ENCODE results near the gene KIRREL1.
"Not testable (repeated sequence)": the region's sequence is repeated elsewhere in the genome, so short reads cannot be mapped to it uniquely, and the experiment has no call there.

Gene KIRREL1

DNA sequence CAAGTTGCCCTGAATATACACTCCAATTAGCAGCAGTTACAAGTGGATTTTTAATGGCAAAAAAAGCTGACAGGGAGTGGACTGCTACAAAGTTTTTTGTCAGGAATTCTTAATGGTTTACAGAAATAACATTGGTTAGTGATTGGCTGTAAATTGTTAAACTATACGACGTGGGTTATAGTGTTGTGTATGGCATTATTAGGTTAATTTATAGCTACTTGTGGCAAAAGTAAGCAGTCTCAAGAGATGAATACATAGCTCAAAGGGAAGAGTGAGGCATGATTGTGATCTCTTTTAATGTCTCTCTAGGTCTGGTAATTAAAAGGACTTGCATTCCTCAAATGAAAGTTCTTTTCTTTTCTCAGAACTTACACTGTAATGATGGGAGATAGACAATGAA lies 111.4 kb downstream of the KIRREL1 start:
- no peak for DNase-seq (ENCODE audit: low read depth in 2 of 2)

DNA sequence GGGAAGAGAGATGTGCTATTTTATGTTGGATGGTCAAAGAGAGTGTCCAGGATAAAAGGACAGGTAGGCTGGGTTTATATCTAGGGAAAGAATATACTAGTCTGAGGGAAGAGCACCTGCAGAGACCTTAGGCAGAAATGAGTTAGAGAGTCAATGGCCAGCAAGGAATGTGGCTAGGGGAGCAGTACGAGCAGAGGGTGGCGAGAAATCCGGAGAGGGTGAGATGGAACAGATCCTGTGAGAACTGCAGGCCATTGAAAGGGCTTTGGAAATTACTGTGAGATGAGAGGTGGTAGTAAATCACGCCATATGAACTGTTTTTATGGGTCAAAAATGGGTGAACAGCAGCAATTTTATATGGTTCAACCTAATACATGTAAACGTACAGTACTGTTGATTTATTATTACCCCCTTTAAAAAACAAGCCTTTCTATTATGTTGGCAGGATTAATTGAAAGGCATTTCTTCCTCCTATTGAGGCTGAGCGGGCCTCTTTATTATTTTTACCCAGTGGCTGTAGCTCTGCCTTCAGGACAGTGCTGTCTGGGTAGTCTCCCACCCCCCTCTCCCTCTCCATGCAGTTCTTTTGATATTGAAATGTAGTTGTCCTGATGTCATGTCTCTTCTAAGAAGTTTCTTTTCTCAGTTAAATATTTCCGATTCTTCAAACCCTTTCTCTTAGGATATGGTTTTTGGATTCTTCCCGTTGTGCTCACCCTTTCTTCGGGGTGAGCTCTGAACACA lies 112.1 kb downstream of the KIRREL1 start:
- no peak for DNase-seq (ENCODE audit: low read depth in 2 of 2)

DNA sequence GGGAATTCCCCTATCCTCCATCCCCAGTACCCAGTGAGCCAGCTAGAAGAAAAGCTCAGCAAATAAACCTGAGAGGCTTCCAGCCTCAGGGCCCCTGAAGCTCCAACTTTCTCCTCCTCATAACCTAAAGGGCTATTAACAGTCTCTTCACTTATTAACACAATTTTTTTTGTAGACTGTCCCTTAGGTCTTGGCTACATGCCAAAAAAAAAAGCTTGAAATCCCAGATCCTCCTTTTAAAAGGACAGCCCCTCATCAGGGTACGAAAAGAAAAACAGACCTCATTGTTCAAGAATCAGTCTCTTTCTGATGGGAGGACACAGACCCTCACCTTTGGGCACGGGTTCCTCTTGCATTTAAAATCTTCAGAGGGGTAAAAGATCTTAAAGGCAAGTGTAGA lies 114.5 kb downstream of the KIRREL1 start:
- DNase-seq (ENCODE audit: low read depth in 2 of 2): no peak

DNA sequence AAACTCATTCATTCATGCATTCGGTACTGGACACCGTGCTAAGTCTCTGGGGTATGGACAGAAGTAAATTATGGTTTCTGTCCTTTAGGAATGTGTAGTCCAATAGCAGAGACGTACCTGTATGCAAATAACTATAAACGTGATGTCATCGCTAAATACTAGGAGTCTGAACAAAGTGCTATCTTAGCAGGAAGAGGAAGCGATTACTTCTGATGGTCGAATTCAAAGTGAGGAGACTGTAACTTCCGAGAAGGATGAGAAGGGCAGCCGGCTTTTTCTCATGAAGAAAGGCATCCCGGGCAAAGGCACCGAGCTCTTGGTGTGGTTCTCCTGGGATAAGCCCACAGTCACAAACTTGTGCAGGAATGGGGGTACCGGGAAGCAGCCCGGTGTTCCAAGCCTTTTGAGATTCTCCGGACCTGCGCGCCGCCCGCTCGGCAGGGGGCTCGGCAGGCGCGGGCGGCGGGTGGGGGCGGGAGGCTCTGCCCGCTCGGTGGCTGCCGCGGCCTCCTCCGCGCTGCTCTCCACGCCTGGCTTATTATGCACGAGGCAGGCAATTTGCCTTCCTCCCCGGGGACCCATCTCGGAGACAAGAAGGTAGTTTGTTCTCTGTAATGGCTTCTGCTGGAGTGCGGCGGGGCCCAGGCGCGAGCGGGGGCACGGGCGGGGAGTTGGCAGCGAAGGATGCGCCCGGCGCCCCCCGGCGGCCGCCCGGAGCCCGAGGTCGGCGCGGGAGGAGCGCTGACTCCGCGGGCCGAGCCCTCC lies 119.7 kb downstream of the KIRREL1 start:
- peak; percentile 12 to 47 for DNase-seq (ENCODE audit: low read depth in 2 of 2)

DNA sequence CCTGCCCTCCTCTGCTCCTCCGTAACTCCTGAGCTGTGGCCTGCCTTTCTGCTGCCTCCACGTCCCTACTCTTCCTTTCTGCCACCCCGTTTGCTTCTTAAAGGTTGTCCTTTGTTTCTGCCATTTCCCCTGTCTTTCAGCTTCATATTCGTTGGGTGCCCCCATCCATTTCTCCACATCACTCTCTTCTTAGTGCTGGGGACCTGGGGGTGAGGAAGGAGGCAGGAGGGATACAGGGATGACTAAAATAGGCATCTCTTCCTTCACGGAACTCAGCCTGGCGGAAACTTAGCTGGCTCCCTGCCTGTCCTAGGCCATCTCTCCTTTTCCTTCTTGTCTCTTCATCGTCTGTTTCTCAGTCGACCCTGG lies 120.3 kb downstream of the KIRREL1 start:
- no peak for DNase-seq (ENCODE audit: low read depth in 2 of 2)

DNA sequence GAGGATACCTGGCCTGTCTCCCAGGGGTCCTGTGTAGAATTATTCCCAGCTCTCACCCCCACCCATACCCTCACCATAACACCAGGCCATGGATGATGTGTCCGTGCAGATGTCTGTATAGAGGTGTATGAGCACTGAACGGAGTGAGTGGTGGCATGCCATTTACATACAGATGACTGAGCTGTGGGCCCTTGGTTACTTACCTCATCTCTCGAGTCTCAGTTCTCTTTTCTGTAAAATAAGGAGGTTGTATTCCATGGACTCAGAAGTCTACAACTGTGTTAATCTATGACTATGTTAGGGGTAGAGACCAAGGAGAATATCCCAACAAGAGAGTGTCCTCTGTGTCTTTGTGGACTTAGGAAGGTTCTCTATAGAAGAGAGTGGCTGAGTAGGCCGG lies 121.7 kb downstream of the KIRREL1 start:
- no peak for DNase-seq (ENCODE audit: low read depth in 2 of 2)

DNA sequence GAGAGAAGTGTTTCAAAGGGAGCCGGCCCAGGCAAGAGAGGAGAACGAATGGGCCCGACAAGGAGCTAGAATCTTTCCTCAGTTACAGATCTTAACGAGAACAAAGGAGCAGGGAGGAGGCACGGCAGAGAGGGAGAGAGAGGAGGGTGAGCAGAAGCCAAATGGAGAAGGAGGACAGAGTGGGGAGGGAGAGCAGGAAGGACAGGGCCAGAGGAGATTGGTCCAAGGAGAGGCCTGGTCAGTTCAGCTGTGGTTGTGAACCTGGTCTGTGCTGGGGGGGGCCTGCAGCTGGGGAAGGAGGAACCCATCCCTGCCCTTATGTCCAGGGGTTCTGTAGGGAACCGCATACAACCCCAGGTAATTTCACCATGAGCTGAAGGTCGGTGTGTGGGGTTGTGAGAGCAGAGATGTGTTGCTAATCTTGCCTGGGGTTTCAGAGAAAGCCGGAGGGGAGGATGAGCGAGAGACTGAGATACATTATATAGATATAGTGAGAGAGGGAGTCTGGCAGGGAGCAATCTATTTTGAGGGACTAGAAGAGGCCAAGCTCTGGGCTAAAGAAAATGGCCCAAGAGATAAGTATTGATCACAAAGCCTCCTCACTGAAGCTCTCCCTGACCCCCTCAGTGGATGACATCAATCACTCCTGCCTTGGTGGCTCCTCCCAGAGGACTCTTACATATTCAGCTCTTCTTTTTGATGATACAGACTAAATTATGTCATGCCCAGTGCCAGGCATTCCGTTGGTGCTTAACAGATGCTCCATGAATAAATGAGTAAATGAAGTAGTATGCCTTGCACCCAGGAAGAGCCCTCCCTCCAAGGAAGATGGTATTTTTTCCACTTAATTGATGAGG lies 123.1 kb downstream of the KIRREL1 start:
- DNase-seq (ENCODE audit: low read depth in 2 of 2): no peak

DNA sequence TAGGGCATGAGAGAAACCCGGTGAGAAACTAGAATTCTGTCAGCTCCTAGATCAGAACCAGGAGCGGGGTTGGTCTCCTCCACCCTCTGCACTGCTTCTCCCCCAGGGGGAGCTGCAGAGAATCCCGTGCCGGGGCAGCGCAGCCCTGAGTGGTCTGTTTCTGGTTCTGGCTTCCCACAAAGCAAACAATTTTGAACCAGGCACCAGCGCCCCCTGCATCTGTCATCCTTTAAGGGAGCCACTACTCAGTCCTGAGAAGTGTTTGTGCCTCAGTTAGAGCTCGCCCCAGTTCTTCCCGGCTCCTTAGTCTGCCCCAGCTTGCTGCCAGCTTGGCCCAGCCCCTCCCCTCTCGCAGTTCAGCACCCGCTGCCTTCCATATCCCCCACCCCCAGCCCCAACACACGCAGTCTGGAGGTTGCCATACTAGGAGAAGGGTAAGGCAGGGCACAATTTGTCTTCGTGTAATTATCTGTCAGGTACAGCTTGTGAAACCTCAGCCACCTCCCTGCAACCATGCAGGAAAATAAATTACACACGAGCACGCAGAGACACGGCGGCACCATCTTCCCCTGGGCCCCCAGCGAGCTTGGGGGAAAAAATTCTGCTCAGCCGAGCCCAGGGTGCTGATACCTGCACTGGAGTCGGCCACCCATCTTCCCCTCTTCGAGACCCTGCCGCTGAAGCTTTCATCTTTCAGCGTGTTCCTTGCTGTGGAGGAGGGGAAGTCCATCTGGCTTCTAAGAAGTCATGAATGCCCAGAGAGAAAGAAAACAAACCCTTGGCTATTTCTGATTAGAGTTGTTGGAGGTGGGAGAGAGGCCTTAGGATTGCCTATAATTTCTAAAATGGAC lies 124.6 kb downstream of the KIRREL1 start:
- DNase-seq (ENCODE audit: low read depth in 2 of 2): peak; percentile 18 to 27

DNA sequence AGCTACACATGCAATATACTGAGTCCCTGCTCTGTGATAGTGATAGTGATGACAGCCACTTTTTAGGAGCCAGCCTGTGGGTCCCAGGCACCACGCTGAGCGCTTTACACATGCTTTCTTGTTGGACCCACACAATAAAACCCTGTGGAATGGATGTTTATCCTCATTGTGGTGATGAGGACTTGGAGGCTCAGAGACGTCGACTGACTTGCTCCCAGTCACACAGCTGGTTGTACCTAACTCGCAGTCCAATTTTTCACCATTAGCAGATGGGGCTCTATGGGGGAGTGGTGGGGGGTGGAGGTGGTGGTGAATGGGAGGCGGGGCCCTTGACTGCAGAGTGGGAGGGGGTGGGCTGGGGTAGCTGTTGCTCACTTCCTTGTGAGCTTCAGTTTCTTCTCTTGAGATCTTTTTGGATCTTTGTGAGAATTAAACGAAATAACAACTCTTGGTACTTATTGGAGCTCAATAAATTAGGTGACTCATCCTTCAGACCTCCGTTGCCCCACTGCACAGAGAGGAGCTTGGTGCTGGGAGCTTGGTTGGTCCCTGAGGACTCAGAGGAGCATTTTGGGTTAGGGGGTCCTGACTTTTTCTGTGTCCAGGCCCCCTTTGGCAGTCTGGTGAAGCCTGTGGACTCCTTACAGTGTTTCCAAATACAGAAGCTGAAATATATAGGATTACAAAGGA lies 125.4 kb downstream of the KIRREL1 start:
- no peak for DNase-seq (ENCODE audit: low read depth in 2 of 2)

DNA sequence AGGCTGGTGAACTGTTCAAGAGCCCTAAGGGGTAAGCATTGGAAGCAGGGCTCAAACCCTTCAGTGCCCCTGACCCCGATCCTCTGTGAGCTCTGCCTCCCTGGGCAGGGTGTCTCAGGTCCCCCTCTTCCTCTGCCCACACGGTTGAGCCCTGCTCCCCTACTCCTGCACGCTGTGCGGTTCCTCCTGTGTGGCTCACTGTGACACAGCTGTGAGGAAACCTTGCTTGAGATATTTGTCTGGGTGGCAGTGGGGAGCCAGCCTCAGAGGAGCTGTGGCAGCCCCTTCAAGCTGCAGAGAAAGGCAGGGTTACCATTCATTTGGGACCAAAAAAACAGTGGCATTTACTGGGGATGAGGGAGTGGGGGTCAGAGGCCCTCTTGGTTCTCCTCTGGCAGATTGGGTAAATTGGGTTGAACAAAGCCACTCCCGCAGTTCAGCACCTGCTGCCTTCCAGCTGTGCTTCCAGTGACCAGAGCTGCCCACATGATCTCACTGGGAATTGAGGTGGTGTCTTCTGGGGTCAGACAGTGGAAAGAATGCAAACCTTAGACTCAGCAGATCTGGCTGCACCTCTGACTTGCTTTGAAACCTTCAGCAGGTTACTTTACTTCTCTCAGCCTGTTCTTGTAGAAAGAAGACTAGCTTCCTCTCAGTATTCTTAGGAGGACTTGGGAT lies 126.7 kb downstream of the KIRREL1 start:
- DNase-seq (ENCODE audit: low read depth in 2 of 2): no peak

DNA sequence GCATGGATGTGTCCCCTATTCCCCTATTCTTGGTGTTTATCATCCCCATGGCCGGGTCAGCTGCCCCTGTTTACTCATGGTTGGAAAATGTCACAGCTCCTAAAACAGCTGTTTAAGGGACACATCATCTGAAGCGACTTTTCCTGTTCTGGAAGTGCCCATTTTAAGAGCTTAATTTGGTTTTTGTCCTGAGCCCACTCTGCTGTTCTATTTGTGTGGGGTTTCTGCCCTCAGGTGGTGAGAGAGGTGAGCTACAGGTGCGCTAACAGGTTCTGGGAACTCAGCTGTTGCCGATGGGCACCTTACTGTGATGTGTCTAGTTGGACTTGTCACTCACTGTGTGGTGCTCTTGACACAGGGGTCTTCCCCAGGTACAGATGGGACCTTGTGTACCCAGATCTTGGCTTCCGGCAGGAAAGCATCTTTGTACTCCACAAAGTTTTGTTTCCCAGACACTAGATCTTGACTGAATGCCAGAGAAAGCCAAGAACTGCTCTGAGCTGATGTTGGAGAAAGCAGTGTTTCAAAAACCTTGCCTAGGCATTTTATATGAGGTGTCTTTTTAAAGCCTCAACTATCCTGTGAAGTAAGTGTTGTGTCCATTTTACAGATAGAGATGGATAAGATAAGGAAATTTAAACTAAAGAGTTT lies 128.3 kb downstream of the KIRREL1 start:
- DNase-seq (ENCODE audit: low read depth in 2 of 2): no peak

DNA sequence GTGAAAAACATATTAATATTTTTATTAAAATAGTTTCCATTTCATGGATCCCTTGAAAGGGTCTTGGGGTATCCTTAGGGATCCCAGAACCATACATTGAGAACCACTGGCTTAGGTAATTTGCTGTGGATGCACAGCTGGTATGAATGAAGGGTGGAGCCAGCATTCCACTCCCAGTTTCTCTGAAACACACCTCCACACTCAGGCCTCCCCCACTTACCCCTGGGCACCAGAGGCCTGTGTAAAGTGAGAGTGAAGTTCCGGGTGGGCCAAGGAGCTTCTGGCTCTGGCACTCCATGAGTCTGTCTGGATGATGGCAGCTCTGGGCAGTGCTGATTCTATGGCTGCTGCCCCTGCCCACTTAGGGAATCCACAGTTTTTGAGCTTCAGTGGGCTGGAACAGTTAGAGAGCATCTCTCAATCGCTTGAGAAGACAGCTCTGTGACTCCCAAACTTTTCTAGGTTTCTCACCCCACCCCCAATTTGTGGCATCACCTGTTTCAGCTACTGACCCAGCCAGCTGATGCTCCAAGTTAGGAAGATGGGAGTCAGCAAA lies 129.5 kb downstream of the KIRREL1 start:
- no peak for DNase-seq (ENCODE audit: low read depth in 2 of 2)

DNA sequence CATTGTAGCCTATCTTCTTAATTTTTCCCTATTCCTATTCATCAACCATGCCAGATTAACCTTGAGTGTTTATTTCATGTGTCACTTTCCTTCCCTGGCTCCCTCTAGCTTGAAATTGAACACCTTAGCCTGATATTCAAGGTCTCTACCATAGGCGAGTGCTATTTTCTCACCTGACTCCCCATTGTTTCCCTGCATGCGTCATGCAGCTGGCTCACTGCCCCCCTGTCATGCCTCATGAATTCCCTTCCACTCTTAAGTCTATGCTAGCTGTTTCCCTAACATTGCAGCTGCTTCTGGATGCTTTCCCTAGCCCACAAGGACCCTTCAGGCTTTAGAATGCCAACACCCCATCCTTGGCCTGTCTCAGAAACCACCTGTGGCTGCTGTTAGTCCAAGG lies 130.6 kb downstream of the KIRREL1 start:
- no peak for DNase-seq (ENCODE audit: low read depth in 2 of 2)

DNA sequence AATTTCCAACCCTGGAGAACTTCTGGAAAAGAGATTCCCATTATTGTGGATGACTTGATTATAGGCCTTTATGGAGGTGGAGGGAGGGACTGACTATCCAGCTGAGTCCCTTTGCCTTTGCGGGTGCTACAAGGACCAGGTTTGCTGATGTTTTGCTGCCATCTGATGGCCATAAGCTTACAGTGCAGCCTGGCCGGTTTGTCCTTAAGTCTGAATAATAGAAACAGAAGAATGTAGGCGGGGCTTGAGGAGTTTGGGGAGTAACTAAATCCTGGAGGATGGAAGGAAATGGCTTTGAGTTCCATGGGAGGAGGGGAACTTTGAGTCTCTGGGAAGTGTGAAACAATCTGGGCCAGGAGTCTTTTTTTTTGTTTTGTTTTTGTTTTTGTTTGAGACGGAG lies 131.6 kb downstream of the KIRREL1 start:
- DNase-seq (ENCODE audit: low read depth in 2 of 2): peak; percentile 42 to 50

DNA sequence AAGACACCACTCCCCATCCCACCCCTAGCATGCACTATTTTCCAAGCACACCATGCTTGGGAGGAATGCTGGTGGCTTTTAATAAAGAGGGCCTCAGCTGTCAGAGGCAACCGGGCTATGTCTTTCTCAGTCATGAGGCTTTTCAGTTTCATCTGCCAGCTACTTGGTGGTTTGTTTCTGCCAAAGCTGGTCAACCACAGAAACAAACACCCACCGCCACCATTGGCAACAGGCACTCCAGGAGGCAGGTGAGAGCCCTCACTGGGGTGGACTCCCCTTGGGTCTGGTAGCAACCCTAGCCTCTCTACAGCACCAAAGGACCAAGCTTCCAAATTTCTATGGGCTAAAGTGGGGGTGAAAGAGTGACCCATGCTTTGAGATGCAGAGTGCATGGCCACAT lies 133.0 kb downstream of the KIRREL1 start:
- no peak for DNase-seq (ENCODE audit: low read depth in 2 of 2)

DNA sequence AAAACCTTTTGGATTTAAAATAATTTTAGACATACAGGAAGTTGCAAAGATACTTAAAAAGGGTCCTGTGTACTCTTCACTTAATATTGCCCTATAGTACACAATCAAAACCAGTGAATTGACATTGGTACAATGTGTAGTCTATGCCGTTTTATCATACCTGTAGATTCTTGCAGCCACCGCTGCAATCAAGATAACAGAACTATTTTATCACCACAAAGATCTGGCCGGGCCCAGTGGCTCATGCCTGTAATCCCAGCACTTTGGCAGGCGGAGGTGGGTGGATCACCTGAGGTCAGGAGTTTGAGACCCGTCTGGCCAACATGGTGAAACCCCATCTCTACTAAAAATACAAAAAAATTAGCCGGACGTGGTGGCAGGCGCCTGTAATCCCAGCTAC lies 135.1 kb downstream of the KIRREL1 start:
- not testable (repeated sequence) for DNase-seq (ENCODE audit: low read depth in 2 of 2)

DNA sequence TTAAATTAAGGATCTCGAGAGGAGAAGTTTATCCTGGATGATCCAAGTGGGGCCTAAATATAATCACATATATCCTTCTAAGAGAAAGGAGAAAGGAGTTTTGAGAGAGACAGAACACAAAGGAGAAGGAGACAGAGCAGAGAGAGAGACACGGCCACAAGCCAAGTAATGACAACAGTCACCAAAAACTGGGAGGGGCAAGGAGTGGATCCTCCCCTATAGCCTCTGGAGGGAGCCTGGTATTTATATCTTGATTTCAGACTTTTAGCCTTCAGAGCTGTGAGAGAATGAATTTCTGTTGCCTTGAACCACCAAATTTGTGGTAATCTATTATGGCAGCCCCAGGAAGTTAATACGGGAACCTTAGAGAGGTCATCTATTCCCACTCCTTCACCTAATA lies 137.8 kb downstream of the KIRREL1 start:
- no peak for DNase-seq (ENCODE audit: low read depth in 2 of 2)

DNA sequence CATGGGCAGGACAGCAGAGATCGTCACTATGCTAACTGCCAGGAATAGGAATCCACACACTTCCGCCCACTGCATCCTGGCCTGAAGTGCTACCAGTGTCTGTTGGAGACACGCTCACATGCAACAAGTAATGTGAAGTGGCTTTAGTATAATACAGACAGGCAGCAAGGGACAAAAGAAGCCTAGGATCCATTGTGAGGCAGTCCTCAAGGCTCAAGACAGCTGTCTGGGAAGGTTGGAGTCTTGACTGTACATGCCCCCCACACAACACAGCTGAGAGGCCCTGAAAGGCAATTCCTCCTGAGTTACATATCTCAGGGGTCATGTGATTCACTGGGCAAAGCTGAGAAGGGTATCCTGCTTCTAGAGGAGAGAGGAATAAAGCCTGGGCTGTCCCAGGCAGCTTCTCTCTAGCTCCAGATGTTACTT lies 147.3 kb downstream of the KIRREL1 start:
- no peak for DNase-seq (ENCODE audit: low read depth in 2 of 2)

DNA sequence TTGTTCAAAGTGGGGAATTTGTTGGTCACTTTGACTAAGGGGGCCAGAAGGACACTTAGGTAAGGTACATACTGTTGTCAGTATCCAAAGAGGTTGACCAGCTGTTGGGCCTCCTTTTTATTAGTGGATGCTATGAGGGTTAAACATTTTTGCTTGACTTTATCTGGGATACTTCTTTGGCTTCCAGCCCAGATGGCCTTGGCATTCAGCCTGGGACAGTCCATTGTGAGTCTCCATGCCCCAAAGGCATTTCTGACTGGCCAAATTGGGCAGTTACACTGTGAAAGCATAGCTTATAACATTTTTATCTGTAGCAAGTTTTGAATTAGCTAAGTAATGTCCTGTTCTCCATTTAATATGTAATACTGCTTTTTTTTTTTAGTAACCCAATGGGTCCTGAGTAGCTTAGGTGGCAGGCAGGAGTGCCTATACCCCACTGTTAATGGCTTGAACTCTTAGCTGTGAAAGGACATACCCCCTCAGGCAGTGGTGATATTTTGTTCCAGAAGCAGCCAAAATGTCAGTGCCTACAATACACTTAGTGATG lies 151.8 kb downstream of the KIRREL1 start:
- no peak for DNase-seq (ENCODE audit: low read depth in 2 of 2)

All from stimulated activated CD4-positive, alpha-beta T cell treated with anti-CD3 and anti-CD28 coated beads, Interleukin-1b, Interleukin-23, amount 100 ng/mL, for 4 hours (primary cell).